Measurements from ENCODE around the gene URB1. TPM values are rescaled to one million over a fixed set of nuclear protein-coding genes. Genes with fewer than 3 reads are reported as not detected.

Gene URB1
- total and polyA plus RNA-seq, 2 of the 8 experiments (the other 6 are each of a cell fraction or from before 2014, with no cell fraction given) = 8.1 to 28.9 TPM

DNA sequence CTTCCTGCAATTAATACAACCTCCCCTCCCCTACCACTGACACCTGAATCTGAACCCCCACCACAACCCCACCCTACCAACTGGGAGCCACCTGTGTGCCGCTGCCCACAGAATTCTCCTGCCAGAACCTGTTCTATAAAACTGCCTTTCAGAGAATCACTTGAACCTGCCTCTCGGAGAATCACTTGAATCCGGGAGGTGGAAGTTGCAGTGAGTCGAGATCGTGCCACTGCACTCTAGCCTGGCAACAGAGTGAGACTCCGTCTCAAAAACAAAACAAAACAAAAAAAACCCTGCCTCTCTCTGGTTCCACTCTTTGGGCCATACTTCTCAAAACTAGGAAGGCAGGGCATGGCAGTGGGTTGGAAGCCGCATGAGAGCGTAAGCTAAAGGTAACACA, 5.7 kb downstream of the URB1 start:
- Histone ChIP-seq H3K4me1 (replicated peaks in 1 of 4; ENCODE audit: control insufficient read depth in 3 of 4, insufficient read depth in 4 of 4, low read length in 3 of 4) (peaks cover 0 to 6% (median 3%) of the 10 kb centered on the region in 4 experiments; a peak in 6 of 7 replicates), H3K9me3 (ENCODE audit: insufficient read depth in 2 of 2, low read depth in 1 of 2, low read length in 1 of 2) (no peaks in the 10 kb centered on the region), H2BK12ac (ENCODE audit: low read depth, low read length) (no peak overlapping the region), H4K5ac (ENCODE audit: insufficient read length, low read depth, low read length) (no peak overlapping the region), H2BK5ac (ENCODE audit: low read depth, low read length) (no peak overlapping the region), H3K36me3 (ENCODE audit: control insufficient read depth in 2 of 4, insufficient read depth in 4 of 4, low read length in 3 of 4) (peaks cover 15 to 30% (median 22%) of the 10 kb centered on the region in 4 experiments; a peak in 7 of 8 replicates), H2BK15ac (ENCODE audit: low read length) (no peak overlapping the region), H2BK120ac (replicated peaks; ENCODE audit: low read depth, low read length) (no peak overlapping the region), H2BK20ac (ENCODE audit: low read length) (no peak overlapping the region), H2AFZ (ENCODE audit: low read length) (no peak overlapping the region), H3K56ac (replicated peaks; ENCODE audit: insufficient read length, low read depth, low read length) (no peak overlapping the region), H4K91ac (replicated peaks; ENCODE audit: insufficient read length, low read length) (no peak overlapping the region), H3K4ac (replicated peaks; ENCODE audit: insufficient read length, low read depth, low read length) (no peak overlapping the region), H3K27me3 (replicated peaks in 1 of 4; ENCODE audit: control insufficient read depth in 3 of 4, extremely low read depth in 1 of 4, insufficient read depth in 3 of 4, low read length in 3 of 4) (no peaks in the 10 kb centered on the region), H3K23ac (ENCODE audit: insufficient read length) (no peak overlapping the region), H3K14ac (ENCODE audit: insufficient read length) (no peak overlapping the region), H2AK5ac (ENCODE audit: low read depth, low read length) (no peak overlapping the region), H3K27ac (ENCODE audit: low read depth, low read length) (no peak overlapping the region), H3K4me2 (ENCODE audit: insufficient read depth in 1 of 2, low read depth in 2 of 2, low read length in 2 of 2) (no peak overlapping the region), H3K18ac (ENCODE audit: extremely low read depth, low read length) (no peak overlapping the region), H3K79me2 (ENCODE audit: control insufficient read depth in 1 of 2, insufficient read depth in 2 of 2, low read length in 2 of 2) (peaks cover 27 to 58% of the 10 kb centered on the region in 2 experiments), H4K20me1 (replicated peaks in 1 of 2; ENCODE audit: control insufficient read depth in 1 of 2, insufficient read depth in 2 of 2, low read length in 2 of 2) (peaks cover 17 to 26% of the 10 kb centered on the region in 2 experiments), H3K79me1 (ENCODE audit: low read depth, low read length) (peaks cover 19% of the 10 kb centered on the region), H3K23me2 (ENCODE audit: low read depth, low read length) (0 out of 2 replicates have a peak, but pooled peaks cover 1% of the 10 kb centered on the region), H4K8ac (ENCODE audit: extremely low read depth, insufficient read depth, low read length) (no peak overlapping the region), H3K9ac (replicated peaks in 1 of 4; ENCODE audit: extremely low read depth in 1 of 4, low read depth in 3 of 4, low read length in 3 of 4) (no peak overlapping the region), H3K4me3 (ENCODE audit: extremely low read depth in 1 of 4, insufficient read depth in 2 of 4, low read depth in 3 of 4, low read length in 4 of 4) (no peak overlapping the region)
- TF ChIP-seq CHD2 (IDR thresholded peaks at IDR 0.05; ENCODE audit: low read length) (no peak), ATF3 (IDR thresholded peaks at IDR 0.05; ENCODE audit: insufficient read depth, low read depth, low read length) (no peak), BRCA1 (IDR thresholded peaks at IDR 0.05; ENCODE audit: low read depth, low read length) (no peak), BACH1 (IDR thresholded peaks at IDR 0.05; ENCODE audit: low read length) (no peak), SRF (IDR thresholded peaks at IDR 0.05; ENCODE audit: low read depth, low read length) (no peak), TBP (IDR thresholded peaks at IDR 0.05; ENCODE audit: low read depth, low read length) (no peak), SIRT6 (IDR thresholded peaks at IDR 0.05; ENCODE audit: low read length) (no peak), JUND (IDR thresholded peaks at IDR 0.05; ENCODE audit: low read length) (no peak), E2F6 (IDR thresholded peaks at IDR 0.05) (no peak), POU5F1 (IDR thresholded peaks at IDR 0.05; ENCODE audit: low read depth, low read length) (no peak), GTF2F1 (IDR thresholded peaks at IDR 0.05; ENCODE audit: borderline replicate concordance, low read depth, low read length) (no peak)
- TF ChIP-seq, protein P1, sequence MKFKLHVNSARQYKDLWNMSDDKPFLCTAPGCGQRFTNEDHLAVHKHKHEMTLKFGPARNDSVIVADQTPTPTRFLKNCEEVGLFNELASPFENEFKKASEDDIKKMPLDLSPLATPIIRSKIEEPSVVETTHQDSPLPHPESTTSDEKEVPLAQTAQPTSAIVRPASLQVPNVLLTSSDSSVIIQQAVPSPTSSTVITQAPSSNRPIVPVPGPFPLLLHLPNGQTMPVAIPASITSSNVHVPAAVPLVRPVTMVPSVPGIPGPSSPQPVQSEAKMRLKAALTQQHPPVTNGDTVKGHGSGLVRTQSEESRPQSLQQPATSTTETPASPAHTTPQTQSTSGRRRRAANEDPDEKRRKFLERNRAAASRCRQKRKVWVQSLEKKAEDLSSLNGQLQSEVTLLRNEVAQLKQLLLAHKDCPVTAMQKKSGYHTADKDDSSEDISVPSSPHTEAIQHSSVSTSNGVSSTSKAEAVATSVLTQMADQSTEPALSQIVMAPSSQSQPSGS (IDR thresholded peaks at IDR 0.05; ENCODE audit: low read length) = no peak
- CTCF ChIA-PET (ENCODE audit: partially characterized antibody) = interaction anchor here (1.0 to 1.5 kb wide), 2 partner anchors 18 to 25 kb away, joined by 3 to 4 read pairs; no protein-coding TSS in a partner anchor
- no peak for DNase-seq (ENCODE audit: low read depth in 1 of 2, low spot score in 2 of 2)
- WGBS, 2 experiments (ENCODE audit: extremely low coverage in 1 of 2, insufficient coverage in 1 of 2, insufficient read length in 1 of 2, insufficient replicate concordance in 2 of 2, low coverage in 1 of 2, low lambda C conversion rate in 2 of 2, missing lambda C conversion rate in 1 of 2) = 89% methylated on average over 8 of the region's 8 CpGs; no CpG with 5 or more reads in 1 of the 2 experiments
- POLR2A ChIA-PET (ENCODE audit: partially characterized antibody) = no interaction called here
- no peak for FAIRE-seq
